ENCODE measurements around the gene PPP2R5B.

Gene PPP2R5B

DNA sequence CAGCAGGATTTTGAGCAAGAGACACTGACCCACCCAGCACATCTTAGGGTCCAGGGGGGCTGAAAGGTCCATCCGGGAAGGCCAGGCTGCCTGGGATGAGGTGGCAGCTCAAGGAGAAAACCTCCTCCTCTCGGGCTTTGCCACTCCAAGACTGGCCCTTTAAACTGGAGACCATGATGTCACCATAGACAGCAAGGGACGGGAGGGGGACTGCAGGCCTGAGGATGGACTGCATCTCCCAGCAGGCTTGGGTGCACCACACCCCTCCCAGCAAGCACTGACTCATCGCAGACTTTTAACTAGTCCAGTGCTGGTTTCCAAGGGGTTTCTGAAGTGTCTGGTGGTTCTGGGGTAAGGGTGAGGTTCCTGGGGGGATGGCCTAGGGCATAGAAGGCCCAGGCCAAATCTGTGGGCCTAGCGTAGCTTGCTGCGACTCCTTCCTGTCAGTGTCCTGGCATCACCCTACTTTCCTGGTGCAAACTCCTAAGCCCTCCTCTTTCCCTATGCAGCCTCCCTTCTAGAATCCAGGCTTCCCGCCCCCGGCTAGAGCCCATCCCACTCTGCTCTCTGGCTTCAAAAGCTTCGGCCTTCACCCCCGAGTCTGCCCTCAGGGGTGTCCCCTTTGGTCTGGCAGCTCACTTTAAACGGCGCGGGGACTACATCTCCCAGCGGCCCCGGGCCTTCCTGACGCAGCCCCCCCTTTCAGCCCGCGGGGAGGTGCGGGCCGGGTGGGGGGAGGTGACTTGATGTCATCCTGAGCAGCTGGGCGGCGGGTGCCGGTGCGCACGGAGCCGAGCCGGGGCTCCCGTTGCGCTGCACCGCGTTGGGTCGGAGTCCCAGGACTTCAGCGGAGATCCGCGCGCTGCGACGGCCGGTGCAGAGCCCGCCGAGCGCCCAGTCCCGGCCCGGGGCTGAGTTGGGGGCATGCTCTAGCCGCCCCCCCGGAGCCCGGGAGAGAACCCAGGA is at the start of gene PPP2R5B:
TSS of gene PPP2R5B (plus strand) at position 746 of the 966 bp plus-strand sequence. CDS start 1,046 bp downstream, outside the sequence.
- in situ Hi-C loops (cut with MboI; ENCODE audit: low sequenced_read_pairs), result no loop called here

GRCh38 chr11:64875369-64876228 is 48.9 kb upstream of the PPP2R5B start:
- in situ Hi-C loops (cut with MboI; ENCODE audit: low sequenced_read_pairs), result no loop called here

DNA sequence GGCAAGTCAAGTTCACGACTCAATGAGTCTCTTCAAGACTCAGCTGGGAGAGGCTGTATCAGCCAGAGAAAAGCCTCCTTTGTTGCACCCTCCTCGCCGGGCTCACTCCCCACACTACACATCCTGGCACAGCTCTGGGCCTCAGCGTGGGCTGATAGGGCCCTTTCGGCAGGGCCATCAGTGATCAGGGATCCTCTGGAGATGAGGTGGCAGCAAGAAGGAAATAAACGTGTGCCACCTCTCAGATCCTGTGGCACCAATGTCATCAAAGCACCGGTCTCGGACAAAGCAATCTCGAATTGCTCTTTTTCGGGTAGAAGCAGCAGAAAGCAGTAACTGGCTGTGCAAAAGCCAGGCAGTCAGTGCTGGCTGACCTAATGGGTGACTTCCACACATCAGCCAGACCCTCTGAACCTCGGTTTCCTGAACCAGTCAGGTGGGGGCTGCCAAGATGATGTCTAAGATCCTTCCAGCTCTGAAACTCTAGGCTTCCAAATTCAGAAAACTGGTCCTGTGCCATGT is 48.2 kb upstream of the PPP2R5B start:
- in situ Hi-C loops (cut with MboI; ENCODE audit: low sequenced_read_pairs), result no loop called here

GRCh38 chr11:64876835-64877341 is 47.6 kb upstream of the PPP2R5B start:
- in situ Hi-C loops (cut with MboI; ENCODE audit: low sequenced_read_pairs), result no loop called here

DNA sequence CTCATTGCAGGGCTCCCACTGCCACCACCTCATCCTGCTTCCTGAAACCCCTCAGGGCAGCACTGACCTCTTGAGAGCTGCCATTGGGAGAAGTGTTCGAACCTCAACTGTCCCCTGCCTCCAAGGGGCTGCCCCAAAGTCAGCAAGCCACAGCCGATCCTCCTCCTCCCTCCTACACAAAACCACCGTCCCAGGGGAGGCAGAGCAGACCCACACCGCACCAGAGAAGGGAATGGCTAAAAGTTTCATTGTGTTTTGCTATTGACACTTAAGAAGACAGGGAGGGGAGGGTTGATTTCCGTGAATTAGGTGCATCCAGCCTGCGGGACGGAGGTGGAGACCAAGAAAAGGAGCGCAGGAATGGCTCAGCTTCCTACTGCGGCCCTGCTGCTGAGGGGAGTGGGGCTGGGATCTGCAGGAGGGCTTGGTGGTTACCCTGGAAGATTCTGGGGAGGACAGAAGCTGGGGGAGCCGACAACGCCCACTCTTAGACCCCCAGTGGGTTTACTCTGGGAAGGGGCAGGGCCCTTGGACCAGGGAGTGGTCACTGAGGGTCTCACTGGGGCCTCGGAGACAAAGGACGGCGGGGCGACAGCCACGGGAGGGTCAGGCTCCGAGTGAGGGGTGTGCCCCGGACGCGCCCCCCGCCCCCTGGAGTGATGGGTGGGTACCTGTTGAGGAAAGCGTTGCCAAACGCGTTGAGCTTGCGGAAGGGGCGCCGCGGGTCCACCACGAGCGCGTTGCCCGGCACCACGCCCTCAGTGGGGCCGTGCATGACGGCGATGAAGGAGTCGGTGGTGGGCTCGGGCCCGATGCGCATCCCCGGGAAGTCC is 46.9 kb upstream of the PPP2R5B start:
- in situ Hi-C loops (cut with MboI; ENCODE audit: low sequenced_read_pairs), result no loop called here

DNA sequence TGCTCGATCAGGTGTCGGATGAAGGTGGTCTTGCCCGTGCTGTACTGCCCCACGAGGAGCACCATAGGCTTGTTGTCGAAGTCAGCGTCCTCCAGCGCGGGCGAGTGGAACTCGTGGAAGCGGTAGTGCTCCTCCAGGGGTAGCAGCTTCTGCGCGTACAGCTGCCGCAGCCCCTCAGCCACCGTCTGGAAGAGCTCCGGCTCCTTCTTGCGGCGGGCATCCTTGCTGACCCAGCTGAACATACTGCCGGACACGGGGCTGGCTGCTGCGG is 46.3 kb upstream of the PPP2R5B start:
- in situ Hi-C loops (cut with MboI; ENCODE audit: low sequenced_read_pairs), result no loop called here

DNA sequence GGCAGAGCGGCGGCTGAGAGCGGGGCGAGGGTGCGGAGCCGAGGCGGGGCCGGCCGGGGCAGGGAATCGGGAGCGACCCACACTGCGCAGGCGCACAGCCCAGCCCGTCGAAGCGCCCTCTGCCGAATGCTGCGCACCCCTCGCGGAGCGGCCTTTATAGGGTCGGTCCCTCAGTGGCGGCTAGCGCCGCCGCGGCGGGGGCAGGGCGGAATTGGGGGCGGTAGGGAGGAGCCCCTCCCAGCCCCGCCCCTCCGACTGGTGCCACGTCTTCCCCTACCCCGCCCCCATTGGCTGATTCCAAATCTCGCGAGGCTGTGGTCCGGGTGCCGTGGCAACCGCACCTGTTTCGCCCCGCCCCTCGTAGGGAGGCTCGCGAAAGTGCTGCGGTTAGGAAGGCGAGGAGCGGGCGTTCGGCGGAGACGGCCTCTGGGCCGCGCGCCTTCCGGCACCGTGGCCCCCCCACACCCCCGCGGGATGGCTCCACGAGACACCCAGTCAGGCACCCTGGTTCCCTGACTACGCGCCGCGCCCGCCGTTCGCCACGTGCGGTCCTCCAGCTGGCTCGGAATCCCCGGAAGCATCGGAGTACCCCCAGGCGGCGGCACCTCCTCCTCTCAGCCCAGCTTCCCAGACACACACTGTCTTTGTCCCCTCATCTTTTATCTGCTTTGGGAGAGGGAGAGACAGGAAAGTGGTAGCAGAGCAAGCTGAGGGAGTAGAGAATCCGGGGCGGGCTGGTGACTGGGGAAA is 45.8 kb upstream of the PPP2R5B start, which contains the start of gene EHD1:
TSS of gene EHD1 (minus strand) at position 128 of the 750 bp plus-strand sequence. CDS start 157 bp downstream, outside the sequence.
- in situ Hi-C loops (cut with MboI; ENCODE audit: low sequenced_read_pairs), result no loop called here

GRCh38 chr11:64879244-64879900 is 45.1 kb upstream of the PPP2R5B start:
- in situ Hi-C loops (cut with MboI; ENCODE audit: low sequenced_read_pairs), result no loop called here

GRCh38 chr11:64880240-64881001 is 44.1 kb upstream of the PPP2R5B start:
- in situ Hi-C loops (cut with MboI; ENCODE audit: low sequenced_read_pairs), result no loop called here

DNA sequence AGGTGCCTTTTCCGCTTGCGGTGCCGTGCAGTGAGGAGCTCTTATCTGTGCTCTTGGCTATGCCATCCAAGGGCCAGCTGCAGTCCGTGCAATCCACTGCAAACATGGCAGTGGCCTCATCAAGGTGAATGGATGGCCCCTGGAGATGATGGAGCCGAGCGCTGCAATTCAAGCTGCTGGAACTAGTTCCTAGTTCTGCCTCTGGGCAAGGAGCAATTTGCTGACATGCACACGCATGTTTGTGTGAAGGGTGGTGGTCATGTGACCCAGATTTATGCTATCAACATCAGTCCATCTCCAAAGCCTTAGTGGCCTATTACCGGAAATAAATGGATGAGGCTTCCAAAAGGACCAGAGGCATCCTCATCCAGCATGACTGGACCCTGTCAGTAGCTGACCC is 43.0 kb upstream of the PPP2R5B start:
- in situ Hi-C loops (cut with MboI; ENCODE audit: low sequenced_read_pairs), result no loop called here

DNA sequence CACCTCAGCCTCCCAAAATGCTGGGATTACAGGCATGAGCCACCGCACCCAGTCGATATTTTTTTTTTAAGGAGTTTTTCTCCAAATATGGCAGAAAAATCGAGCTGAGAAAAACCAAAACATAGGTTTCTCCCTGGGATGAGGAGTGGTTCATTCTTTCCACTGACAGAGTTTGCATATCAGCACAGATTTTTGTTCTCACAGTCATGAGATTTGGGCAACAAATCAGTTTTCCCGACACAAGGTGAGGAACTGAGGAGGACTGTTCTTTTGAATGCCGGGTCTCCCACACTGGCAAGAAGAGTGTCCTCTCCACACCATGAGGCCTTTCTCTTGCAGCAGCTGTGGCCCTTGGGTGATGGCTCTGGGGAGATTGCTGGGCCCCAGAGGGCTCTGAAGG is 42.2 kb upstream of the PPP2R5B start:
- in situ Hi-C loops (cut with MboI; ENCODE audit: low sequenced_read_pairs), result no loop called here

- in situ Hi-C loops (cut with MboI; ENCODE audit: low sequenced_read_pairs), result no loop called here
Measured at GRCh38 chr11:64883575-64883974, 40.9 kb upstream of the PPP2R5B start.

DNA sequence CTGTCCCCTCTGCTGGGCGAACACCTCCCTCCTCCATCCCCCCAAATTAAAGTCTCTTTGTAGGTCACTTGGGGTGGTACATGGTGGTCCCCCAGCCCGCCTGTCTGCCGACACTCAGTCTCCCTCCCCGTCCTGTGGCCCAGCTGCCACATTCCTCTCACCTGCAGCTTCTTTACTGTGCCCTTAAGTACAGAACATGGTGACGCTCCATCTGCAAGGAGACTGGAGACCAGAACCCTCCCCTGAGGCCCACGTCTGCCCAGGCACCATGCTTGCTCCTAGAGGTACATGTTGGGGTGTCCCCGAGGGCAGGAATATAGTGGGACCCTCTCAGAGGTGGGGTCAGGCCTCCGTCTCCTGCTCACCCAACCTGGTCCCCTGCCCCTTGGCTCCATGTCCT is 40.5 kb upstream of the PPP2R5B start:
- in situ Hi-C loops (cut with MboI; ENCODE audit: low sequenced_read_pairs), result no loop called here

GRCh38 chr11:64885367-64886286 is 38.9 kb upstream of the PPP2R5B start:
- in situ Hi-C loops (cut with MboI; ENCODE audit: low sequenced_read_pairs), result no loop called here

GRCh38 chr11:64887234-64887756 is 37.2 kb upstream of the PPP2R5B start:
- in situ Hi-C loops (cut with MboI; ENCODE audit: low sequenced_read_pairs), result no loop called here

DNA sequence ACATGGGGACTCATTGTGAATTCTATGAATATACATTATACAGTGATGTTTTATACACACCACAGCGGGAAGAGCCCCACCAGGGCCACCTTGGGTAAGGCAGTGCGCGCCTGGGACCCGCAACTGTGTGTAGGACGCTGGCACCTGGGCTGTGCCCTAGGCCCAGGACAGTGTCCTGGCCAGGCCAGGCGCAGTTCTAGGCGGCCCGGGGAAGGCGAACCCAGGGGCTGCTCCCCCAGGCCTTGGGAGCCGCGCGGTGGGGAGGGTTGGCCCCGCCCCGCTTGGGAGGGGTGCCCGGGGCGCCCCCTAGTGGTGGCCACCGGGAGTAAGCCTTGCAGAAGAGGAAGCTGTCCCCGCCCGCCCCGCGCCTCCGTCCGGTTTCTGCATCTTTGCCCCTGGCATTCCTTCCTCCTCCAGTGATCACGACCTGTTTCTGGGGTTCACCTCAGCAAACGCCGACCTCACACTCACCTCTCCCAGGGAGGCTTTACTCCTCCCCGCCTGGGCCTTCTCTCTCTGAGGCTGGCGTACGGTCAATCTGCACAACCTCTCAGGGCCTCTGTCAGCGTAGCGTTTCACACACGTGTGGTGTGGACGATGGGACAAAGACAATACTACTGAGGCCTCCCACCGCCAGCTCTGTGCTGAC is 36.6 kb upstream of the PPP2R5B start:
- in situ Hi-C loops (cut with MboI; ENCODE audit: low sequenced_read_pairs), result no loop called here

DNA sequence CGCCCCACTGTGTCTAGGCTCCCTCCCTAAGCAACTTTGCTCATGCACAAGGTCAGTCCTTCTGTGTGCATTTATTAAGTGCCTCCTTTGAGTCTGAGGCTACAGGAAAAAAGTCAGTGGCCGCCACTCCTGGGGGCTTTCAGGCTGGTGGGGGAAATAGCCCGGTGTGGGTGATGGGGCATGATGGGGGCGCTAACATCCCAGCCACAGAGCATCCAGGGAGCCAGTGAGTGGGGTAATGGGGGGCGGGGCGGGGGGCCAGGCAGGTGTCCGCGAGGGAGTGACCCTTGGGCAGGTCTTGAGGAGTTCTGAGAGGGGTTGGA is 36.1 kb upstream of the PPP2R5B start:
- in situ Hi-C loops (cut with MboI; ENCODE audit: low sequenced_read_pairs), result no loop called here
